H9 (cell line): ENCODE data around the gene UPF1. TPM values are rescaled to one million over a fixed set of nuclear protein-coding genes. Genes with fewer than 3 reads are reported as not detected.

ENCODE experiments used
- DNase-seq: peaks from one replicate; pipeline ENCODE4 v3.0.0-alpha.2; 2017
- H2AFZ ChIP-seq: one replicate; pipeline ENCODE4 v1.6.1; 2013; ENCODE audit warnings: mild to moderate bottlenecking, low read length, control low read depth, moderate library complexity
- H2AK5ac ChIP-seq: 2 replicates; pipeline ENCODE4 v1.6.1; 2013; ENCODE audit warnings: low read length, control low read depth, mixed read lengths; ENCODE audit not compliant: insufficient read length
- H2BK120ac ChIP-seq: one replicate; pipeline ENCODE4 v1.6.1; 2013; ENCODE audit warnings: low read depth, mild to moderate bottlenecking, low read length, control low read depth, inconsistent platforms; ENCODE audit not compliant: poor library complexity, severe bottlenecking
- H2BK12ac ChIP-seq: 2 replicates; pipeline ENCODE4 v1.6.1; 2013; ENCODE audit warnings: low read length, control low read depth, mixed read lengths, low read depth; ENCODE audit not compliant: insufficient read length
- H2BK15ac ChIP-seq: 2 replicates; pipeline ENCODE4 v1.6.1; 2013; ENCODE audit warnings: low read depth, low read length, control low read depth
- H2BK20ac ChIP-seq: one replicate; pipeline ENCODE4 v1.6.1; 2013; ENCODE audit warnings: low read depth, mild to moderate bottlenecking, low read length, control low read depth, inconsistent platforms; ENCODE audit not compliant: poor library complexity, severe bottlenecking
- H2BK5ac ChIP-seq: 2 replicates; pipeline ENCODE4 v1.6.1; 2013; ENCODE audit warnings: low read length, control low read depth, mixed read lengths; ENCODE audit not compliant: insufficient read length
- H3K14ac ChIP-seq: 2 replicates; pipeline ENCODE4 v1.6.1; 2013; ENCODE audit warnings: low read length, control low read depth; ENCODE audit not compliant: insufficient read depth
- H3K18ac ChIP-seq: 2 replicates; pipeline ENCODE4 v1.6.1; 2013; ENCODE audit warnings: low read depth, mild to moderate bottlenecking, mixed read lengths, low read length, control low read depth; ENCODE audit not compliant: insufficient read length
- H3K23ac ChIP-seq: 2 replicates; pipeline ENCODE4 v1.6.1; 2013; ENCODE audit warnings: low read length, control low read depth, mixed read lengths, low read depth; ENCODE audit not compliant: insufficient read length
- H3K23me2 ChIP-seq: 2 replicates; pipeline ENCODE4 v1.6.1; 2013; ENCODE audit warnings: low read depth, mild to moderate bottlenecking, mixed read lengths, low read length, control low read depth; ENCODE audit not compliant: insufficient read length, poor library complexity, severe bottlenecking
- H3K27ac ChIP-seq: 2 replicates; pipeline ENCODE4 v1.5.1; 2013; ENCODE audit warnings: low read length, control low read depth, mixed read lengths, low read depth; ENCODE audit not compliant: insufficient read length
- H3K27me3 ChIP-seq: 2 replicates; pipeline ENCODE4 v1.6.1; 2013; ENCODE audit warnings: low read length, control low read depth, inconsistent platforms; ENCODE audit not compliant: insufficient read depth
- H3K4ac ChIP-seq: 2 replicates; pipeline ENCODE4 v1.6.1; 2013; ENCODE audit warnings: low read depth, mild to moderate bottlenecking, control low read depth, inconsistent platforms, low read length, moderate library complexity
- H3K4me1 ChIP-seq: 2 replicates; pipeline ENCODE4 v1.6.1; 2013; ENCODE audit warnings: low read length, control low read depth, inconsistent platforms; ENCODE audit not compliant: insufficient read depth
- H3K4me2 ChIP-seq: 2 replicates; pipeline ENCODE4 v1.6.1; 2013; ENCODE audit warnings: low read length, control low read depth, mixed read lengths; ENCODE audit not compliant: insufficient read length, insufficient read depth
- H3K56ac ChIP-seq: 2 replicates; pipeline ENCODE4 v1.6.1; 2013; ENCODE audit warnings: low read depth, mild to moderate bottlenecking, mixed read lengths, low read length, control low read depth; ENCODE audit not compliant: insufficient read length
- H3K79me1 ChIP-seq: 2 replicates; pipeline ENCODE4 v1.6.1; 2013; ENCODE audit warnings: low read depth, mild to moderate bottlenecking, moderate library complexity, low read length, control low read depth, inconsistent platforms; ENCODE audit not compliant: insufficient read depth, poor library complexity, severe bottlenecking
- H3K79me2 ChIP-seq: 2 replicates; pipeline ENCODE4 v1.6.1; 2013; ENCODE audit warnings: low read length, control low read depth, inconsistent platforms; ENCODE audit not compliant: insufficient read depth
- H3K9ac ChIP-seq: 2 replicates; pipeline ENCODE4 v1.6.1; 2013; ENCODE audit warnings: low read length, control low read depth, mixed read lengths; ENCODE audit not compliant: insufficient read length; ENCODE audit errors: extremely low read depth
- H3K9me3 ChIP-seq: one replicate; pipeline ENCODE4 v1.6.1; 2013; ENCODE audit warnings: low read depth, low read length, inconsistent platforms; ENCODE audit not compliant: control insufficient read depth
- H3T11ph ChIP-seq: one replicate; pipeline ENCODE4 v1.6.1; 2013; ENCODE audit warnings: mild to moderate bottlenecking, low read length, control low read depth, inconsistent platforms
- H4K20me1 ChIP-seq: one replicate; pipeline ENCODE4 v1.6.1; 2013; ENCODE audit not compliant: control insufficient read depth, insufficient read length, insufficient read depth
- H4K5ac ChIP-seq: 2 replicates; pipeline ENCODE4 v1.6.1; 2013; ENCODE audit warnings: low read depth, mild to moderate bottlenecking, mixed read lengths, low read length, control low read depth; ENCODE audit not compliant: insufficient read length
- H4K8ac ChIP-seq: replicated peaks from 2 replicates; pipeline ENCODE4 v1.6.1; 2013; ENCODE audit warnings: low read length, control low read depth, mixed read lengths, low read depth; ENCODE audit not compliant: insufficient read length
- H4K91ac ChIP-seq: 2 replicates; pipeline ENCODE4 v1.6.1; 2013; ENCODE audit warnings: low read depth, mild to moderate bottlenecking, moderate library complexity, mixed read lengths, low read length, control low read depth; ENCODE audit not compliant: insufficient read length
- H3K27ac Mint-ChIP-seq, 3 experiments: 2 replicates in 2 of 3; 3 replicates in 1 of 3; pipeline ENCODE4 v1.8.0; 2020 to 2021; ENCODE audit warnings: mixed read lengths in 3 of 3, mild to moderate bottlenecking in 1 of 3, moderate library complexity in 1 of 3
- H3K27me3 Mint-ChIP-seq: 2 replicates; pipeline ENCODE4 v1.8.0; 2021; ENCODE audit warnings: low read depth, mild to moderate bottlenecking, moderate library complexity, mixed read lengths
- H3K36me3 Mint-ChIP-seq, 3 experiments: 2 replicates in 2 of 3; 3 replicates in 1 of 3; pipeline ENCODE4 v1.8.0; 2020 to 2021; ENCODE audit warnings: low read depth in 3 of 3, mixed read lengths in 3 of 3; ENCODE audit not compliant: insufficient read depth in 1 of 3
- H3K4me1 Mint-ChIP-seq, 2 experiments: 2 replicates each; pipeline ENCODE4 v1.8.0; 2020; ENCODE audit warnings: mixed read lengths in 2 of 2
- H3K4me3 Mint-ChIP-seq, 2 experiments: 2 replicates in 1 of 2; 3 replicates in 1 of 2; pipeline ENCODE4 v1.8.0; 2020 to 2021; ENCODE audit warnings: mild to moderate bottlenecking in 2 of 2, mixed read lengths in 2 of 2, moderate library complexity in 1 of 2
- H3K9me3 Mint-ChIP-seq, 2 experiments: 2 replicates in 1 of 2; 3 replicates in 1 of 2; pipeline ENCODE4 v1.8.0; 2020; ENCODE audit warnings: mild to moderate bottlenecking in 2 of 2, mixed read lengths in 2 of 2, moderate library complexity in 1 of 2
- CTCF ChIP-seq: fragments of 200-600 bp; sonication (generic); conservative IDR thresholded peaks from 3 replicates; pipeline ENCODE4 v1.8.0; 2021; ENCODE audit warnings: antibody characterized with exemption, mild to moderate bottlenecking
- WGBS: extraction: QIAGEN DNeasy Blood & Tissue Kit; methylation state at CpG from one replicate; pipeline ENCODE4 v1.1.7; 2013; ENCODE audit warnings: missing lambda C conversion rate, low lambda C conversion rate, mixed read lengths; ENCODE audit not compliant: insufficient read length; ENCODE audit errors: extremely low coverage; 5-methylcytosine and 5-hydroxymethylcytosine counted together
- total RNA-seq: library from RNA; stranded (reverse); gene quantifications from 2 replicates; pipeline ENCODE4 v1.2.1, GENCODE V29; 2021

The UPF1 gene
- total RNA-seq, 1 experiment from 2014 or later: 85.4 TPM

DNA sequence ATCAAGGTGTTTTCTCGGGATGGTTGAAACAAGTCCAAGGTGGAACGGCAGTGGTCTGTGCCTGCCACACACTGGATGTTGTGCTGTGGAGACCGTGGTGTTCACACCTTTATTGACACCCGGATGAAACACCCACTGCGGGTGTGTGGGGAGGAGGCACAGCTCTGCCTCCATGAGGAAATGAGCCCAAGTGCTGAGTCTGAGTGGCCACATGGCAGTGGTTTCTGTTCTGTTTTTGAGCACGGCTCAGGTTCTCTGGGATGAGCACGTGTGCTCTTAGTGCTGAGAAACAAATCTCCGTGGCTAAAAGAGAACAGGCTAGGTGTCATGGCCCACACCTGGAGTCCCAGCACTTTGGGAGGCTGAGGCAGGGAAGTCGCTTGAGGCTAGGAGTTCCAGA is 29.5 kb downstream of the UPF1 start:
- H3K79me2 ChIP-seq: no peaks in the 10 kb centered on the region
- H3K23me2 ChIP-seq: no peaks in the 10 kb centered on the region
- no peak overlapping the region for H4K91ac ChIP-seq
- H3K4me2 ChIP-seq: no peak overlapping the region
- no peak overlapping the region for H3K18ac ChIP-seq
- no CpG with 5 or more reads among the region's 9 CpGs for WGBS
- H2AK5ac ChIP-seq: no peak overlapping the region
- no peak overlapping the region for H3K27ac ChIP-seq
- no peak overlapping the region for H3T11ph ChIP-seq
- no peaks in the 10 kb centered on the region for H3K4me1 ChIP-seq
- no peak for TF ChIP-seq CTCF
- no peak overlapping the region for H3K23ac ChIP-seq
- Mint-ChIP-seq H3K36me3 (peaks cover 35 to 83% (median 83%) of the 10 kb centered on the region in 3 experiments), H3K27me3 (no peaks in the 10 kb centered on the region), H3K4me1 (peaks cover 0 to 2% of the 10 kb centered on the region in 2 experiments; a peak in 1 of 4 replicates), H3K4me3 (no peak overlapping the region), H3K9me3 (no peaks in the 10 kb centered on the region), H3K27ac (peak overlapping the region in 1 of 3 experiments; percentile 74; a peak in 1 of 7 replicates)
- H3K14ac ChIP-seq: no peak overlapping the region
- DNase-seq: no peak
- H3K56ac ChIP-seq: no peak overlapping the region
- H3K9me3 ChIP-seq: no peaks in the 10 kb centered on the region
- H3K4ac ChIP-seq: no peak overlapping the region
- H2BK120ac ChIP-seq: no peak overlapping the region
- H3K9ac ChIP-seq: no peak overlapping the region
- no peak overlapping the region for H2BK15ac ChIP-seq
- no peak overlapping the region for H2BK20ac ChIP-seq
- no peak overlapping the region for H4K8ac ChIP-seq
- H2AFZ ChIP-seq: no peak overlapping the region
- no peak overlapping the region for H2BK12ac ChIP-seq
- H3K79me1 ChIP-seq: no peaks in the 10 kb centered on the region
- no peak overlapping the region for H2BK5ac ChIP-seq
- H4K5ac ChIP-seq: no peak overlapping the region
- no peaks in the 10 kb centered on the region for H3K27me3 ChIP-seq
- H4K20me1 ChIP-seq: no peaks in the 10 kb centered on the region
